Cerebellar nuclear complex (tissue), 1 donor: ENCODE data around the gene PCDHGB1.
"Not testable (repeated sequence)": the region's sequence is repeated elsewhere in the genome, so short reads cannot be mapped to it uniquely, and the experiment has no call there.

Experiments
- DNase-seq, 2 experiments: peaks; one replicate each; lab custom pipeline; 2025; lab: John Stamatoyannopoulos, UW

The PCDHGB1 gene

DNA sequence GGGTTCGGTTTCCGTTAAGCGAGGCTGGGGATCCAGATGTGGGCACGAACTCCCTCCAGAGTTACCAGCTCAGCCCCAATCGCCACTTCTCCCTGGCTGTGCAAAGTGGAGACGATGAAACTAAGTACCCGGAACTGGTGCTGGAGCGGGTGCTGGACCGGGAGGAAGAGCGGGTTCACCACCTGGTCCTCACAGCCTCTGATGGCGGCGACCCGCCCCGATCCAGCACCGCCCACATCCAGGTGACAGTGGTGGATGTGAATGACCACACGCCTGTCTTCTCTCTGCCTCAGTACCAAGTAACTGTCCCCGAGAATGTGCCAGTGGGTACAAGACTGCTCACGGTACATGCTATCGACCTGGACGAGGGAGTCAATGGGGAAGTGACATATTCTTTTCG lies 33.4 kb downstream of the PCDHGB1 start:
- no peak for DNase-seq

DNA sequence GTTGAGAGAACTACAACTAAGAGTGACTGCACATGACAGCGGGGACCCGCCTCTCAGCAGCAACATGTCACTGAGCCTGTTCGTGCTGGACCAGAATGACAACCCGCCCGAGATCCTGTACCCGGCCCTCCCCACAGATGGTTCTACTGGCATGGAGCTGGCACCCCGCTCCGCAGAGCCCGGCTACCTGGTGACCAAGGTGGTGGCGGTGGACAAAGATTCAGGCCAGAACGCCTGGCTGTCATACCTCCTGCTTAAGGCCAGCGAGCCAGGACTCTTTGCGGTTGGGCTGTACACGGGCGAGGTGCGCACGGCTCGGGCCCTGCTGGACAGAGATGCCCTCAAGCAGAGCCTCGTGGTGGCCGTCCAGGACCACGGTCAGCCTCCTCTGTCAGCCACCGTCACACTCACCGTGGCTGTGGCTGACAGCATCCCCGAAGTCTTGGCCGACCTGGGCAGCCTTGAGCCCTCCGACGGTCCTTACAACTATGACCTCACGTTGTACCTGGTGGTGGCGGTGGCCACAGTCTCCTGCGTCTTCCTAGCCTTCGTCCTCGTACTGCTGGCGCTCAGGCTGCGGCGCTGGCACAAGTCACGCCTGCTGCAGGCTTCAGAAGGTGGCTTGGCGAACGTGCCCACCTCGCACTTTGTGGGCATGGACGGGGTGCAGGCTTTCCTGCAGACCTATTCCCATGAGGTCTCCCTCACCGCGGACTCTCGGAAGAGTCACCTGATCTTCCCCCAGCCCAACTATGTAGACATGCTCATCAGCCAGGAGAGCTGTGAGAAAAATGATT lies 34.8 kb downstream of the PCDHGB1 start:
- DNase-seq = no peak

- not testable (repeated sequence) for DNase-seq
Measured at GRCh38 chr5:141387557-141388311, 37.8 kb downstream of the PCDHGB1 start, which contains the start of gene PCDHGB4. Gene PCDHGB4 (plus strand): TSS chr5:141387698. CDS start chr5:141387885, 187 bp downstream.

DNA sequence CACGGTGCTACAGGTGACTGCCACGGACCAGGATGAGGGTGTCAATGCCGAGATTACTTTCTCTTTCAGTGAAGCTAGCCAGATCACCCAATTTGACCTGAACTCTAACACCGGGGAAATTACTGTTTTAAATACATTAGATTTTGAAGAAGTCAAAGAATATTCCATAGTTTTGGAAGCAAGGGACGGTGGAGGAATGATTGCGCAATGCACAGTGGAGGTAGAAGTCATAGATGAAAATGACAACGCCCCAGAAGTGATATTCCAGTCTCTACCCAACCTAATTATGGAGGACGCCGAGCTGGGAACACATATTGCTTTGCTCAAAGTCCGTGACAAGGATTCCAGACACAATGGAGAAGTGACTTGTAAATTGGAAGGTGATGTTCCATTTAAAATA lies 38.8 kb downstream of the PCDHGB1 start:
- DNase-seq = no peak

- no peak for DNase-seq
Measured at GRCh38 chr5:141389153-141390042, 39.5 kb downstream of the PCDHGB1 start.

DNA sequence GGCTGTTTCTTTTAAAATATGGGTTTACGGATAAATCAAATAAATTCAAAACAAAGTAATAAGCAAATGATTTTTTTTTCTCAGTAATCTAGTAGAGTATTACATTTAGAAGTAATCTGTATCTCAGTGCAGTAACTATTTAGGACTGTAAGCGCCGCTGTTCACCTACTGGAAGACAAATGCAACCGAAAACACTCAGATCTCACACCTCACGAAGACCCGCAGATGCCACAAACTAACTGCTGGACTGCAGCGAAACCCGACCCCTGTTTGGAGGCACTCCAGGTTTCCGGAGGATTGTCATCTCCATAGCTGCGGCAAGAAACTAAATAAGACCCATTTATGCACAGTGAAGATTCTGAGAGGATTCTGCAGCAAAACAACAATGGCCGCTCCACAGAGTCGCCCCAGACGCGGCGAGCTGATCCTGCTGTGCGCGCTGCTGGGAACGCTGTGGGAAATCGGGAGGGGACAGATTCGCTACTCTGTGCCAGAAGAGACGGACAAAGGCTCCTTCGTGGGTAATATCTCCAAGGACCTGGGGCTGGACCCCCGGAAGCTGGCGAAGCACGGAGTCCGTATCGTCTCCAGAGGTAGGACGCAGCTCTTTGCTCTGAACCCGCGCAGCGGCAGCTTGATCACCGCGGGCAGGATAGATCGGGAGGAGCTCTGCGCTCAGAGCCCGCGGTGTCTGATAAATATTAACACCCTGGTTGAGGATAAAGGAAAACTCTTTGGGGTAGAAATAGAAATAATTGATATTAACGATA lies 42.7 kb downstream of the PCDHGB1 start, which contains the start of gene PCDHGA8:
PCDHGA8 (plus strand) TSS at position 205 of the 770 bp plus-strand sequence; CDS start at position 386, 181 bp downstream.
- DNase-seq = no peak

DNA sequence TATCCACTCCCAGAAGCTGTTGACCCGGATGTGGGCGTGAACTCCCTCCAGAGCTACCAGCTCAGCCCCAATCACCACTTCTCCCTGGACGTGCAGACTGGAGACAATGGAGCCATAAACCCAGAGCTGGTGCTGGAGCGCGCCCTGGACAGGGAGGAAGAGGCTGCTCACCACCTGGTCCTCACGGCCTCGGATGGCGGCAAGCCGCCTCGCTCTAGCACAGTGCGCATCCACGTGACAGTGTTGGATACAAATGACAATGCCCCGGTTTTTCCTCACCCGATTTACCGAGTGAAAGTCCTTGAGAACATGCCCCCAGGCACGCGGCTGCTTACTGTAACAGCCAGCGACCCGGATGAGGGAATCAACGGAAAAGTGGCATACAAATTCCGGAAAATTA lies 43.4 kb downstream of the PCDHGB1 start:
- no peak for DNase-seq

DNA sequence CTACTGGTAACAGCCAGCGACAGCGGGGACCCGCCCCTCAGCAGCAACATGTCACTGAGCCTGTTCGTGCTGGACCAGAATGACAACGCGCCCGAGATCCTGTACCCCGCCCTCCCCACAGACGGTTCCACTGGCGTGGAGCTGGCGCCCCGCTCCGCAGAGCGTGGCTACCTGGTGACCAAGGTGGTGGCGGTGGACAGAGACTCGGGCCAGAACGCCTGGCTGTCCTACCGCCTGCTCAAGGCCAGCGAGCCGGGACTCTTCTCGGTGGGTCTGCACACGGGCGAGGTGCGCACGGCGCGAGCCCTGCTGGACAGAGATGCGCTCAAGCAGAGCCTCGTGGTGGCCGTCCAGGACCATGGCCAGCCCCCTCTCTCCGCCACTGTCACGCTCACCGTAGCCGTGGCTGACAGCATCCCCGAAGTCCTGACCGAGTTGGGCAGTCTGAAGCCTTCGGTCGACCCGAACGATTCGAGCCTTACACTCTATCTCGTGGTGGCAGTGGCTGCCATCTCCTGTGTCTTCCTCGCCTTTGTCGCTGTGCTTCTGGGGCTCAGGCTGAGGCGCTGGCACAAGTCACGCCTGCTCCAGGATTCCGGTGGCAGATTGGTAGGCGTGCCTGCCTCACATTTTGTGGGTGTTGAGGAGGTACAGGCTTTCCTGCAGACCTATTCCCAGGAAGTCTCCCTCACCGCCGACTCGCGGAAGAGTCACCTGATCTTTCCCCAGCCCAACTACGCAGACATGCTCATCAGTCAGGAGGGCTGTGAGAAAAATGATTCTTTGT lies 44.7 kb downstream of the PCDHGB1 start:
- not testable (repeated sequence) for DNase-seq

DNA sequence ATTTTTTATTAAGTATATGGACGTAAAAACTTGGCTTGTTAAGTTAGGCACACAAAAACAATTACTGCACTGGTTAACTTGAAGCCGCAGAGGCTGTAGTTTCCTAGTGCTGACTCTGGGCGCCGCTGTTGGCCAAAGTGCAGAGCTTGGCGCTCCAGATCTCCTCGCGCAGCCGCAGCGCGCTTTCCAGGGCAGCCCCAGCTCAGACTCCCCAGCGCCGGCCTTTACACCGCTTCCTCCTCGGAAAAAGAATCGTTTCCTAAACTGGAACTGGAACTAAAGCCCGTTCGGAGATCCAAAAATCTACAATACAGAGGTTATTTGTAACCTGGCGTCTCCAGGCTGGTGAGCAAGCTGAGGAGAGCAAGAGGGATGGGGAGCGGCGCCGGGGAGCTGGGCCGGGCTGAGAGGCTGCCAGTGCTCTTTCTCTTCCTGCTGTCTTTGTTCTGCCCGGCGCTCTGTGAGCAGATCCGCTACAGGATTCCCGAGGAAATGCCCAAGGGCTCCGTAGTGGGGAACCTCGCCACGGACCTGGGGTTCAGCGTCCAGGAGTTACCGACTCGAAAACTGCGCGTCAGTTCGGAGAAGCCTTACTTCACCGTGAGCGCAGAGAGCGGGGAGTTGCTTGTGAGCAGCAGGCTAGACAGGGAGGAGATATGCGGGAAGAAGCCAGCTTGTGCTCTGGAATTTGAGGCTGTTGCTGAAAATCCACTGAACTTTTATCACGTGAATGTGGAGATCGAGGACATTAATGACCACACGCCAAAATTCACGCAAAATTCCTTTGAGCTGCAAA lies 48.1 kb downstream of the PCDHGB1 start, which contains the start of gene PCDHGB5:
PCDHGB5 (plus strand) TSS at position 192 of the 796 bp plus-strand sequence; CDS start at position 373, 181 bp downstream.
- DNase-seq = not testable (repeated sequence)

- no peak for DNase-seq
Measured at GRCh38 chr5:141398608-141399007, 48.7 kb downstream of the PCDHGB1 start.

GRCh38 chr5:141399555-141400258 lies 49.8 kb downstream of the PCDHGB1 start:
- DNase-seq = no peak
